Sigmoid colon (tissue), 7 donors: ENCODE results near the gene PTPN3. TPM values are rescaled to one million over a fixed set of nuclear protein-coding genes. Genes with fewer than 3 reads are reported as not detected.

Experiments
- DNase-seq: peaks from one replicate; pipeline ENCODE4 v3.0.0-alpha.2; 2019
- H3K27ac ChIP-seq, 4 donors: fragments of 200-600 bp; sonication (generic); one replicate each; pipeline ENCODE4 v1.5.1; 2016 to 2019; ENCODE audit warnings: mild to moderate bottlenecking in 1 of 4
- H3K27me3 ChIP-seq, 3 donors: fragments of 200-600 bp; sonication (generic); one replicate each; pipeline ENCODE4 v1.5.1; 2019; ENCODE audit warnings: mild to moderate bottlenecking in 1 of 3
- H3K36me3 ChIP-seq, 4 donors: fragments of 200-600 bp; sonication (generic); one replicate each; pipeline ENCODE4 v1.5.1; 2016 to 2019
- H3K4me1 ChIP-seq, 4 donors: fragments of 200-600 bp; sonication (generic); one replicate each; pipeline ENCODE4 v1.5.1; 2017 to 2019
- H3K4me3 ChIP-seq, 4 donors: fragments of 200-600 bp; sonication (generic); one replicate each; pipeline ENCODE4 v1.5.1; 2017 to 2019; ENCODE audit warnings: mild to moderate bottlenecking in 2 of 4, moderate library complexity in 1 of 4
- H3K9me3 ChIP-seq, 4 donors: fragments of 200-600 bp in 3 of 4; sonication (generic) in 3 of 4; one replicate each; pipeline versions ENCODE4 v1.5.1 to v1.6.1; 2013 to 2019
- EP300 ChIP-seq, 4 donors: sonication (generic); formaldehyde crosslinking; IDR thresholded peaks; one replicate each; pipeline ENCODE4 v1.6.1; 2017; ENCODE audit warnings: antibody characterized with exemption in 4 of 4
- POLR2A ChIP-seq, 2 donors: fragments of 450-650 bp; IDR thresholded peaks; one replicate each; pipeline ENCODE4 v1.6.1; 2016; ENCODE audit warnings: antibody characterized with exemption in 2 of 2, mild to moderate bottlenecking in 2 of 2, moderate library complexity in 2 of 2
- POLR2AphosphoS5 ChIP-seq, 4 donors: sonication (generic); formaldehyde crosslinking; IDR thresholded peaks; one replicate each; pipeline ENCODE4 v1.6.1; 2017; ENCODE audit warnings: antibody characterized with exemption in 4 of 4
- WGBS, 2 donors: extraction: QIAGEN DNeasy Blood & Tissue Kit; methylation state at CpG; one replicate each; pipeline ENCODE4 v1.1.7; 2013; 5-methylcytosine and 5-hydroxymethylcytosine counted together
- intact Hi-C: fragments of 100-400 bp; cut with DNase I; formaldehyde crosslinking; loops from one replicate; pipeline ENCODE4 v1.15.1; 2023
- polyA plus RNA-seq, 3 donors: library from polyadenylated mRNA; stranded (reverse); fragments of 200-250 nt; gene quantifications; one replicate each; pipeline ENCODE4 v1.2.3, GENCODE V29; 2013
- total RNA-seq, 4 donors: library from RNA; depleted of rRNA; stranded (reverse); fragments of >200 nt; gene quantifications; one replicate each; pipeline ENCODE4 v1.1.0, GENCODE V29; 2016
- TF ChIP-seq, protein P1 (sequence below), 4 experiments: fragments of 450-650 bp in 3 of 4; fragments of 200-600 bp in 1 of 4; IDR thresholded peaks; one replicate each; pipeline ENCODE4 v1.5.1; 2016 to 2019; ENCODE audit warnings: antibody characterized with exemption in 4 of 4, mild to moderate bottlenecking in 3 of 4, moderate library complexity in 2 of 4
- donor health status: healthy with polysubstance abuse.
- donor health status: Bipolar disorder and iron deficiency.
- donor health status: healthy.

PTPN3 gene
- total and polyA plus RNA-seq, 7 donors: 1.3 to 25.0 (median 2.5) TPM

DNA sequence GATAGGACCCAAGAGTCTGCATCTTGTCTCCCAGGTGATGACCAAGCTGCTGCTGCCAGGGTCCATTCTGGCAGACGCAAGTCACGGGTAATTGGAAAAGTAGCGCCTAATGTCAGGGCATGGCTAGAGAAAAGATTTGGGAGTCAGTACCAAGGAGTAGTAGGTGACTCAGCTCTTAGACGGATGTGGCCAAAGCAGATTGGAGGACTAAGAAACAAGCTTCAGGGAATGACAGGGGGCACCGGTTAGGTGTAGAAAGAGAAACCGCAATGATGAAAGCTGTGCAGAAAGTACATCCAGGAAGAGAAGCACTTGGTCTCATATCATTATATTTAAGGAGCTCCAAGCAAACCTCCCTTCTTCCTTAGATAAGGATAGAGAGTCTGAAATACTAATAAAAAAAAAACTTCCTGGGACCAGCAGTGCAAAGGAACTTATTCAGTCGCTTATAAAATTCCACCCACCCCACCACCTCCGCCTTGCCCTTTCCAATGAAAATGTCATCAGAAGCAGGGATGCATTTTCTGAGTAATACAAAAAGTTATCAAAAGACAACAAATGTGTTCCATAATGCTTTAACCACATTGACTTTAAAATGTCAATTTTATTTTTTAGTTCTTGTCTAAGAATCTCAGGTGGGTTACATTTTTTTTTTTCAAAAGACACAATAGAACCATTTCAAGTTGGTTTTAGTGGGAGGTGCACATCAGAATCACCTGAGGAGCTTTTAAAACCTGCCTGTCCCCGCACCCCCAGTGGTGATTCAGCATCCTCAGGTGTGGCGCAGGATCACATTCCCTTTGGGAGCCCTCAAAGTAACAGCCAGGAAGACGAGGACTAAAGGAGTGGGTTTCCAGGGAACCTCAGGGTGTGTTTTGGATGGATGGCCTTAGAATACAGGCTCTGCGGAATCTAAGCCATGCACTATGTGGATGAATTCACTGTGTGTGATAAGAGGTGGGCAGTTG, 31.2 kb downstream of the PTPN3 start:
- DNase-seq: no peak
- Histone ChIP-seq H3K4me3 (no peak overlapping the region), H3K9me3 (no peaks in the 10 kb centered on the region), H3K27ac (no peak overlapping the region), H3K4me1 (no peaks in the 10 kb centered on the region), H3K36me3 (no peaks in the 10 kb centered on the region), H3K27me3 (no peaks in the 10 kb centered on the region)
- intact Hi-C loops: loop anchor here (5.0 kb wide), 1 partner anchor 145 kb away; the partner anchor contains the start of gene EPB41L4B
- TF ChIP-seq, protein P1, sequence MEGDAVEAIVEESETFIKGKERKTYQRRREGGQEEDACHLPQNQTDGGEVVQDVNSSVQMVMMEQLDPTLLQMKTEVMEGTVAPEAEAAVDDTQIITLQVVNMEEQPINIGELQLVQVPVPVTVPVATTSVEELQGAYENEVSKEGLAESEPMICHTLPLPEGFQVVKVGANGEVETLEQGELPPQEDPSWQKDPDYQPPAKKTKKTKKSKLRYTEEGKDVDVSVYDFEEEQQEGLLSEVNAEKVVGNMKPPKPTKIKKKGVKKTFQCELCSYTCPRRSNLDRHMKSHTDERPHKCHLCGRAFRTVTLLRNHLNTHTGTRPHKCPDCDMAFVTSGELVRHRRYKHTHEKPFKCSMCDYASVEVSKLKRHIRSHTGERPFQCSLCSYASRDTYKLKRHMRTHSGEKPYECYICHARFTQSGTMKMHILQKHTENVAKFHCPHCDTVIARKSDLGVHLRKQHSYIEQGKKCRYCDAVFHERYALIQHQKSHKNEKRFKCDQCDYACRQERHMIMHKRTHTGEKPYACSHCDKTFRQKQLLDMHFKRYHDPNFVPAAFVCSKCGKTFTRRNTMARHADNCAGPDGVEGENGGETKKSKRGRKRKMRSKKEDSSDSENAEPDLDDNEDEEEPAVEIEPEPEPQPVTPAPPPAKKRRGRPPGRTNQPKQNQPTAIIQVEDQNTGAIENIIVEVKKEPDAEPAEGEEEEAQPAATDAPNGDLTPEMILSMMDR (IDR thresholded peaks at IDR 0.05): no peak
- 89 to 92% methylated on average over 12 of the region's 12 CpGs for WGBS, 2 donors

DNA sequence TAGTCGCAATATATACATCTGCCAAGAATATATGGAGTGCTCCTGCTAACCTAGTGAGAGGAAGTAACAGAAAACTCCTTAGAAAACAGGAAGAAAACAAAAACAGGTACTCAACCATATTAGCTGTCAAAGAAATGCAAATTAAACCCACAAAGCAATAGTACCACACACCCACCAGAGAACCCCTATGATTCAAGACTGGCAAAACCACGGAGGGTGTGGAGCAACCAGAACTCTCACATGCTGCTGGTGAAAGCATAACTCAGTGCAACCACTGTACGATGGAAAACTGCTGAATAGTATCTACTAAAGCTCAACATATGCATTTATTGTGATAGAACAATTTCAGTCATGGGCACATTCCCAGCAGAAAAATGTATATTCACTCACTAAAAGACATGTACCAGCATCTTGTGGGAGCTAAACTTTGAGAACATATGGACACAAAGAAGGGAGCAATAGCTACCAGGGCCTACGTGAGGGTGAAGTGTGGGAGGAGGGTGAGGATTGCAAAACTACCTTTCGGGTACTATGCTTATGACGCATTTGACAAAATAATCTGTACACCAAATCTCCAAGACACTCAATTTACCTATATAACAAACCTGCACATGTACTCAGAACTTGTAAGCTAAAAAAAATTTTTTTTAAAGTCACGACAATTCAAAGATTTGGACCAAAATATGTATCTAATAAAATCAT, 34.0 kb downstream of the PTPN3 start:
- intact Hi-C loops: no loop called here
- Histone ChIP-seq H3K27ac (no peak overlapping the region), H3K4me1 (no peaks in the 10 kb centered on the region), H3K9me3 (no peaks in the 10 kb centered on the region), H3K36me3 (no peaks in the 10 kb centered on the region), H3K27me3 (peaks cover 0 to 4% (median 0%) of the 10 kb centered on the region in 3 donors), H3K4me3 (no peak overlapping the region)
- WGBS, 2 donors: 82 to 89% methylated on average over 7 of the region's 7 CpGs
- DNase-seq: no peak
- TF ChIP-seq EP300 (IDR thresholded peaks at IDR 0.05): no peak
- no peak for TF ChIP-seq POLR2AphosphoS5 (IDR thresholded peaks at IDR 0.05)
- TF ChIP-seq, protein P1 (IDR thresholded peaks at IDR 0.05): no peak
- no peak for TF ChIP-seq POLR2A (IDR thresholded peaks at IDR 0.05)

DNA sequence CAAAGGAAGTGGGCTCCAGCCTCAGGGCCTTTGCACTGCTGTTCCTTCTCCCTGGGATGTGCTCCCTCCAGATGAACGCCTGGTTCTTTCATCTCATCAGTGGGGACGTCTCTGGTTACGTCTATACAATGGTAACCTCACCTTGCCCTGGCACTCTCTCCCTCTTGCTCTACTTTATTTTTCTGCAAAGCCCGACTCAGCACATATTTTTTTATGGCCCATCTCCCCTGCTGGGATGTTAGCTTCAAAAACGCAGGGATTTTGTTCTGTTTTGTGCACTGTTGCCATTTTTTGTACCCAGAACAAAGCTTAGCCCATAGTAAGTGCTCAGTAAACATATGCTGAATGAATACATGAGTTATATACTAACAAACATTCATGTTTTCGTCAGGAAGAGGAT, 37.5 kb downstream of the PTPN3 start:
- 85 to 88% methylated on average over 6 of the region's 6 CpGs for WGBS, 2 donors
- Histone ChIP-seq H3K27me3 (peaks cover 0 to 4% (median 0%) of the 10 kb centered on the region in 3 donors), H3K4me3 (no peak overlapping the region), H3K27ac (no peak overlapping the region), H3K4me1 (no peaks in the 10 kb centered on the region), H3K9me3 (no peaks in the 10 kb centered on the region), H3K36me3 (no peaks in the 10 kb centered on the region)
- intact Hi-C loops: no loop called here
- TF ChIP-seq EP300 (IDR thresholded peaks at IDR 0.05) (no peak), POLR2A (IDR thresholded peaks at IDR 0.05) (no peak), POLR2AphosphoS5 (IDR thresholded peaks at IDR 0.05) (no peak)
- TF ChIP-seq, protein P1 (IDR thresholded peaks at IDR 0.05): no peak
- DNase-seq: no peak

DNA sequence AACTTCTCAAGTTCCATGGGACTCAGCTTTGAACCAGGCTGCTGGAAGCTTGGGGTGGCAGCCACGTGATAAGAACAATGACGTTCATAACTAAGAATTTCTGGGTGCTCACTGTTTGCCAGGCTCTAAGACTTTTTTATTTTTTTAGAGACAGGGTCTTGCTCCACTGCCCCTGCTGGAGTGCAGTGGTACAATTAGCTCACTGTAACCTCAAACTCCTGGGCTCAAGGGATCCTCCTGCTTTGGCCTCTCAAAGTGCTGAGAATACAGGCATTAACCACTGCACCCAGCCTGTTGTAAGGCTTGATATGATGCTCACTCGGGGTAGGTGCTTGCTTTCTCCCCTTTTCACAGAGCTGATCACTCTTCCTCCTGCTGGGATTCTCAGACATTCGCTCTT, 38.7 kb downstream of the PTPN3 start:
- no peak overlapping the region for H3K27ac ChIP-seq
- TF ChIP-seq, protein P1 (IDR thresholded peaks at IDR 0.05): no peak
- TF ChIP-seq POLR2A (IDR thresholded peaks at IDR 0.05) (no peak), EP300 (IDR thresholded peaks at IDR 0.05) (no peak), POLR2AphosphoS5 (IDR thresholded peaks at IDR 0.05) (no peak)
- intact Hi-C loops: no loop called here
- no peaks in the 10 kb centered on the region for H3K36me3 ChIP-seq
- no peaks in the 10 kb centered on the region for H3K4me1 ChIP-seq
- no peaks in the 10 kb centered on the region for H3K9me3 ChIP-seq
- 83 to 84% methylated on average over 4 of the region's 4 CpGs for WGBS, 2 donors
- no peak for DNase-seq
- H3K27me3 ChIP-seq: peaks cover 0 to 4% (median 0%) of the 10 kb centered on the region in 3 donors
- no peak overlapping the region for H3K4me3 ChIP-seq
